Muscle layer of colon (tissue), 2 donors: Measurements from ENCODE around the gene CDO1.
"Not testable (repeated sequence)": the region's sequence is repeated elsewhere in the genome, so short reads cannot be mapped to it uniquely, and the experiment has no call there.

Experiments used
- H3K27ac ChIP-seq: one replicate; pipeline ENCODE4 v1.7.0; 2013; ENCODE audit warnings: low read depth, mild to moderate bottlenecking, low read length, moderate library complexity
- H3K27me3 ChIP-seq, 2 donors: one replicate each; pipeline ENCODE4 v1.7.0; 2013; ENCODE audit warnings: low read length in 2 of 2, mild to moderate bottlenecking in 2 of 2; ENCODE audit not compliant: insufficient read depth in 2 of 2, control insufficient read depth in 1 of 2
- H3K36me3 ChIP-seq: one replicate; pipeline ENCODE4 v1.7.0; 2013; ENCODE audit warnings: mild to moderate bottlenecking, low read length; ENCODE audit not compliant: insufficient read depth
- H3K4me1 ChIP-seq: one replicate; pipeline ENCODE4 v1.7.0; 2013; ENCODE audit warnings: mild to moderate bottlenecking, low read length; ENCODE audit not compliant: insufficient read depth
- H3K4me3 ChIP-seq, 2 donors: one replicate each; pipeline ENCODE4 v1.7.0; 2013; ENCODE audit warnings: low read length in 2 of 2, low read depth in 1 of 2, mild to moderate bottlenecking in 1 of 2, moderate library complexity in 1 of 2
- H3K9ac ChIP-seq: one replicate; pipeline ENCODE4 v1.7.0; 2013; ENCODE audit warnings: low read length
- H3K9me3 ChIP-seq: one replicate; pipeline ENCODE4 v1.7.0; 2013; ENCODE audit warnings: mild to moderate bottlenecking, low read length
- donor health status: abdominal sarcoma.
- donor health status: Adenocarcinoma of cecum.

The CDO1 gene

DNA sequence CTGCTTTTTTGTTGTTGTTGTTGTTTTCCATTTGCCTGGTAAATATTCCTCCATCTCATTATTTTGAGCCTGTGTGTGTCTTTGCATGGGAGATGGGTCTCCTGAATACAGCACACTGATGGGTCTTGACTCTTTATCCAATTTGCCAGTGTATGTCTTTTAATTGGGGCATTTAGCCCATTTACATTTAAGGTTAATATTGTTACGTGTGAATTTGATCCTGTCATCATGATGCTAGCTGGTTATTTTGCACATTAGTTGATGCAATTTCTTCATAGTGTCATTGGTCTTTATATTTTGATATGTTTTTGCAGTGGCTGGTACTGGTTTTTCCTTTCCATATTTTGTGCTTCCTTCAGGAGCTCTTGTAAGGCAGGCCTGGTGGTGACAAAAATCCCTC is 8.5 kb upstream of the CDO1 start:
- H3K4me1 ChIP-seq, H3K9me3 ChIP-seq: not testable (repeated sequence)

DNA sequence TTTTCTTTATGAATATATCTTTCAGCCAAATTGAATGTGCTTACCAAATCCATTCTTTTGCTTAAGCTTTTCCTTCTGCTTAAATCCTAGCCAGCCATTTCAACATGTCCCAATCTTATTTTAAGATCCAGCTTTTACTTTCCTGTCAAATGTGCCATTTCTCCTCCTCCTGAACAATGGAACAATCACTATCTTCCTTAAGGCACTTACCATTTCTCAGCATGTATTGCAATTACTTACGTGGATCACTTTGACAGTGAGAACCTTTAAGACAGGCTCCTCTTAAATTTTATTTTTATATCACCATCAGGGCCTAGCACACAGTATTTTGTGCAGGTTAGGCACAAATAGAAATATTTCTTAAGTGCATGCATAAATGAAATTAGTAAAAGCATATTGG is 4.4 kb upstream of the CDO1 start:
- Histone ChIP-seq H3K27ac (no peak overlapping the region), H3K4me3 (no peak overlapping the region), H3K9me3 (no peaks in the 10 kb centered on the region), H3K27me3 (peaks cover 0 to 10% of the 10 kb centered on the region in 2 donors), H3K9ac (no peak overlapping the region), H3K4me1 (no peaks in the 10 kb centered on the region), H3K36me3 (no peaks in the 10 kb centered on the region)

More for the DNA sequence above, 8.5 kb upstream of the CDO1 start:
- H3K27ac ChIP-seq, H3K9ac ChIP-seq, H3K27me3 ChIP-seq, H3K4me3 ChIP-seq: not testable (repeated sequence)
- H3K36me3 ChIP-seq: peaks cover 12% of the 10 kb centered on the region

DNA sequence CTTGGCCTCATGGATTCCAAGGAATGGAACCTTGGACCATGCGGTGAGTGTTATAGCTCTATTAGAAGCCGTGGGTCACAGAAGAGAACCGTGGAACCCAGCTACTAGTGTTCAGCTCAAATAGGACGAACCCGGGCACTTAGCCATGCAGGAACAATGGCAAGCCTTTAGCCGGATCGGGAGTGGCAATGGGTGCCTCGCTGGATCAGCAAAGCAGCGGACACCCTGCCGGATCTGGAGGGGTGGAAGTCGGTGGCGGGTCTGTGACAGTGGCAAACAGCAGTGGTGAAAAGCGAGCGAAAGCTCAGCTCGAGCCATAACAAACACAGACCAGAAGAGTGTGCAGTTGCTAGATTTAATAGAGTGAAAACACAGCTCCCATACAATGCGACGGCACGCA is 2.4 kb upstream of the CDO1 start:
- Histone ChIP-seq H3K4me1 (peaks cover 6% of the 10 kb centered on the region), H3K9ac (no peak overlapping the region), H3K27me3 (peaks cover 6 to 24% of the 10 kb centered on the region in 2 donors), H3K36me3 (no peaks in the 10 kb centered on the region), H3K27ac (no peak overlapping the region), H3K9me3 (no peaks in the 10 kb centered on the region), H3K4me3 (no peak overlapping the region)

DNA sequence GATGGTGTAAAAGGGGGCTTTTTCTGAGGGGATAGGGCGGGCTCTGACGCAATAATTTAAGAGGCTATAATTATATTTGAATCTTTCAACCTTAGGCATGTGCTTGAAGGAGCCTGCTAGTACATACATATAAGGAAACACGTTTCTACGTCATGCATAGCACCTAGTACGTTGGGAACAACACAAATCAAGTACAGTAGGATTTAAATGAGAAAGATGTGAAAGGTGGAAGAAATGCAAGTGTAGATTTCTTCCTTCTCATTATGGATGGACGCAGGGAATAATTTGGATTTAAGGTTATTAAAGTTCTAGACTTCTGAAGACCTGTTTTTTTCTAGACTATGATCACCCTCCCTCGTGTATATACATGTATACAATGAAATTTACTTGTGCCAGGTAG is 927 bp upstream of the CDO1 start:
- H3K9me3 ChIP-seq: no peaks in the 10 kb centered on the region
- peaks cover 6 to 25% of the 10 kb centered on the region in 2 donors for H3K27me3 ChIP-seq
- H3K4me1 ChIP-seq: peaks cover 6% of the 10 kb centered on the region
- H3K27ac ChIP-seq: no peak overlapping the region
- H3K9ac ChIP-seq: no peak overlapping the region
- no peak overlapping the region for H3K4me3 ChIP-seq
- H3K36me3 ChIP-seq: no peaks in the 10 kb centered on the region

DNA sequence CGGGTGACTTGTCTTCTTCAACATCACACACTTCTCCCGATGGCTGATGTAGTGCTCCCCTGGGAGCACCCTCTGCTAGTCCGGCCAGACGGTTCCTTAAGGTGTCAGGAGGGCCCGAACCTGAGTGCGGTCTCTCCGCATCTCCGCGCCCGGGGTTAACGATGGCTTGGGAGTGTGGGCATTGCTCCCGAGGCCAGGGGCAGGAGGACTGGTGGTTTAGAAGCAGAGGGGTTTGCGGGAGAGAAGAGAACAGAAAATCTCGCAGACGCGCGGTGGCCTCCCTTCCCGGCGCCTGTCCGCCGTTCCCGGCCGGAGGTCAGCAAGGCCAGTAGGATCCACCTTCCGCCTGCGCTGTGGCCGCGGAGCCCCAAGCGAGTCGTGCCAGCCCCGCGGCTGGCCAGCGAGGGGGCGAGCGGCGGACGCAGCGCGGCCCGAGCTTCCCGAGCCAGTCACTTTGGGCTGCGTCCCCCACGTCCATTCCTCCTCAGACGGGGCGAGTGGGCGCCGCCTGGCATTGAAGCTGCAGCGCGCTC is 700 bp downstream of the CDO1 start:
- Histone ChIP-seq H3K27me3 (peaks cover 6 to 25% of the 10 kb centered on the region in 2 donors), H3K27ac (peak overlapping the region; percentile 19), H3K36me3 (no peaks in the 10 kb centered on the region), H3K4me3 (peak overlapping the region; percentile 72 to 77), H3K9ac (peak overlapping the region; percentile 13), H3K9me3 (no peaks in the 10 kb centered on the region), H3K4me1 (peaks cover 6% of the 10 kb centered on the region)

DNA sequence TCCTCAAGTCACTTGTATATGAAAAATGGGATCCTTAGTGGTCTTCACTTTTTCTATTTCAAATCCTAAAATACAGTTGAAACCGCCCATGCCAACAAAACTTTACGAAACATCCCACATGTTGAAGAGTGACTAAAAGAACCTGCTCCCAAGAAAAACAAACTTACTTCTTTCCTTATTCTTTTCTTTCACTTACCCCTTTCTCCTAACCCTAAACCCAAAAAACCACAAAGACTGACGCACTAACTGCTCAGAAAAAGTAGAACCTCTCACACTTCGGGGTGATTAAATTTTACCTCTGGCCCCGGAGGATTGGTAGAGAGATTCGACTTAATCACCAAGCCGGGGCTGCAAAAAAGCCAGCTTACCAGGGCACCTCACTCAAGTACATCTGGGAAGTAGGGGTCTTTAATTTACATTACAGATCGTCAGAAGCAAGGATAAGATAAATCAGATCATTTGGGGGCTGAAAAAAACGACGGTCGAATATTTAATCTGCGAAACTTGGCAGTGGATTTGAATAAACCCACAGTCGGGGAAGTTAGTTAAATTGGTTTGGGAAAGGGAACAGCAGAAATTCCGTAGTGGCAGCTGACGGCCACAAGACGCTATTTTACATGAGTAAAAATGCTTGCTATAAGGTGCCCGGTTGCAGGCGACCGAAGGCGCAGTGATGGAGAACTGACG is 1.3 kb downstream of the CDO1 start:
- Histone ChIP-seq H3K4me1 (peaks cover 6% of the 10 kb centered on the region), H3K36me3 (no peaks in the 10 kb centered on the region), H3K27me3 (peaks cover 6 to 25% of the 10 kb centered on the region in 2 donors), H3K9me3 (no peaks in the 10 kb centered on the region), H3K9ac (peak overlapping the region; percentile 13), H3K4me3 (peak overlapping the region; percentile 72 to 77), H3K27ac (no peak overlapping the region)

DNA sequence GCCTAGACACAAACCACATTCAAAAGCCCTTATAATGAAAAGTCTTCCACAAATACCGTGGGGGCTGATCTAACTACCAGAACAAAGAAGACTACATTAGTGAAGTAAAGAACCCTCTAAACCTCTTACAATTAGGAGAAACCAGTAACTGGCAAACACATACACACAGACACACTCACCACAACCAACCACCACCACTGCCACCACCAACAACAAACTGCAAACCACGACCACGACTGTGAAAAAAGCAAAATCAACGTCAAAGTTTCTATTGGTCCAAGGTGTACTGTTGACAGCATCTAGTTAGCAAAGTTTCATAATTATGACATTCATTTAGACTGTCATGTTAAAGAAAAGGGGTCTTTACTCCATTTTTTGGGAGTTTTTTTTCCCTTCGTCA is 2.7 kb downstream of the CDO1 start:
- Histone ChIP-seq H3K4me3 (no peak overlapping the region), H3K9me3 (no peaks in the 10 kb centered on the region), H3K4me1 (peaks cover 6% of the 10 kb centered on the region), H3K27me3 (peaks cover 6 to 25% of the 10 kb centered on the region in 2 donors), H3K27ac (no peak overlapping the region), H3K9ac (no peak overlapping the region), H3K36me3 (no peaks in the 10 kb centered on the region)

DNA sequence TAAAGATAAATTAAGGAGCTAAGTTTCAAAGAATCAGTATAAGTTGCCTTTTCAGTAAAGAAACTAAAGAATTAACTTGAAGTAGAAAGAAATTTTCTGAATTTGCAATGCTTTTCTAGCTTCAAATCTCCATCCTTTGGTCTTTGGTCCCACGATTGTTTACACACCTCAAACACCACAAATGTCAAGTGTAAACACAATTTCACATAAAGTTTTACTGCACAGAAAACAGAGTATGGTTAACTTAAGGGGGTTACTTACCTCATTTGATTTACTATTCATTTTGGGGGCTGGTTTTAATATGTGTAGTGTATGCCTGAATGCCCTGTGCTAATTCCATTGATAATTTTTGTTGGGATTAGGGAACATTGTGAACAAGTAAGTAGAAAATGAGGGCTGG is 4.1 kb downstream of the CDO1 start:
- Histone ChIP-seq H3K27ac (no peak overlapping the region), H3K4me3 (no peak overlapping the region), H3K4me1 (peaks cover 6% of the 10 kb centered on the region), H3K9ac (no peak overlapping the region), H3K9me3 (no peaks in the 10 kb centered on the region), H3K36me3 (no peaks in the 10 kb centered on the region), H3K27me3 (peaks cover 6 to 25% of the 10 kb centered on the region in 2 donors)

DNA sequence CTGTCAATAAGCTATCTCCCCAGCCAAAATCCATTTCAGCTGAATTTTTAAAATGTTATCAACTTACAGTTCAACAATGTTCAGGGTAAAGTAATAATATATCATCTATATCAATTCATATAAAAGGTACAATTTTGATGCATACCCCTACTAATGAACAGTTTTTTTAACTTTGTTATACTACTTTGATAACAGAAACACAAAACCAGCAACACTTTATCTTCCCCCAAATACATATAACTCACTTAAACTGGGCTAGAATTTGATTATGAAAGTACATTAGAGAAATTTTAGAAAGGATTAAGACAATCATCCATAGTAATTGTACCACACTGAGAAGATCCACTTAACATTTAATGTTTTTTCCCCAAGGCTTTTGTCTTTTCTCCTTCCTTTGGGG is 5.1 kb downstream of the CDO1 start:
- H3K4me3 ChIP-seq: no peak overlapping the region
- no peaks in the 10 kb centered on the region for H3K36me3 ChIP-seq
- H3K27ac ChIP-seq: no peak overlapping the region
- H3K4me1 ChIP-seq: peaks cover 6% of the 10 kb centered on the region
- H3K27me3 ChIP-seq: peaks cover 6 to 20% of the 10 kb centered on the region in 2 donors
- no peak overlapping the region for H3K9ac ChIP-seq
- no peaks in the 10 kb centered on the region for H3K9me3 ChIP-seq

DNA sequence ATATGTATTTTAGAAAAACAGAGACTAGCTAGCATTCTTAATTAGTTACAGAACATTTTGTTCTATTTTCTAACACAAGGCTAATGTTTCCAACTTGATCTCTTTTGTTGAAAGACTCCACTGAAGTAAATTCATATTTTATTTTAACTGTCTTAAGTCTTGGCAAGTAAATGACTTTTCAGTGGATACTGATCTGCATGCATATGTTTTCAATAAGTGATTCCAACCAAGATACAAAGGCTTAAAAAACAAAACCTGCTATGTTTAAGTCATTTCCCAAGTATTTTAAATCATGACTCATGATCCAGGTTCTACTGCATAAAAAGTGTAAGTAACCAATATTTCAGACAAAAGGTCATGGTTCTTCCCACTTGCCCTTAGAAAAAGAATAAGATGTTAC is 5.7 kb downstream of the CDO1 start:
- no peaks in the 10 kb centered on the region for H3K9me3 ChIP-seq
- H3K36me3 ChIP-seq: no peaks in the 10 kb centered on the region
- H3K27me3 ChIP-seq: peaks cover 6 to 14% of the 10 kb centered on the region in 2 donors
- no peak overlapping the region for H3K4me3 ChIP-seq
- no peak overlapping the region for H3K27ac ChIP-seq
- H3K9ac ChIP-seq: no peak overlapping the region
- peaks cover 6% of the 10 kb centered on the region for H3K4me1 ChIP-seq

DNA sequence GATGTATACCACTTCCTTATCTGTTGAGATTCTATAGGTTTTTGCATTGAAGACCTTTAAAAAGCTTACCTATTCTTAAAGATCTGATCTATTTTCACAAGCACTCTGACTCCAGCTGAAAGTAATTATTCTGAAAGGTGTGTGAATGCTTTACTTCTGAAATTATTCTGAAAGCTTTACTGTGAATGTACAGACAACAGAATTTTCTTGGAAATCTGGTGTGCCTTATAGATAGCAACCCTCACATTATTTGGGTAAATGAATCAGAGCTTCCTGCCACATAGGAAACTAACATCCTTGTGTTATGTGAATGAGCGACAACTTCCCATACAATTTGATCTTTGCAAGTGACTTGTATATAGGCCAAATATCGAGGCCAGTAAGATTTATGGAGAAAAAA is 6.5 kb downstream of the CDO1 start:
- H3K9ac ChIP-seq: no peak overlapping the region
- H3K9me3 ChIP-seq: no peaks in the 10 kb centered on the region
- peaks cover 3 to 7% of the 10 kb centered on the region in 2 donors for H3K27me3 ChIP-seq
- H3K27ac ChIP-seq: no peak overlapping the region
- H3K4me3 ChIP-seq: no peak overlapping the region
- H3K4me1 ChIP-seq: no peaks in the 10 kb centered on the region
- H3K36me3 ChIP-seq: no peaks in the 10 kb centered on the region

DNA sequence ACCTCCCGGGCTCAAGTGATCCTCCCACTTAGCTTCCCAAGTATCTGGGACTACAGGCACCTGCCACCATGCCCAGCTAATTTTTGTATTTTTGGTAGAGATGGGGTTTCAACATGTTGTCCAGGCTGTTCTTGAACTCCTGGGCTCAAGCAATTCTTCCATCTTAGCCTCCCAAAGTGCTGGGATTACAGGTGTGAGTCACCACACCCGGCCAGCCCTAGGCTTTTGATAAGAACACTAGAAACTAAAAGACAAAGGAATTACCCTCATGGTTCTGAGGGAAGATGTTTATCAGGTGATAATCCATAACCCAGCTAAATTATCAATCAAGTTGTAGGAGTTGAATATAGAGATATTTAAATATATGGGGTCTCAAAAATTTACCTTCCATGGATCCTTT is 8.4 kb downstream of the CDO1 start:
- not testable (repeated sequence) for H3K27ac ChIP-seq, H3K27me3 ChIP-seq, H3K4me1 ChIP-seq

More for the DNA sequence above, 8.4 kb downstream of the CDO1 start:
- H3K36me3 ChIP-seq, H3K4me3 ChIP-seq, H3K9ac ChIP-seq, H3K9me3 ChIP-seq: not testable (repeated sequence)
